ENCODE data around the gene PALM. TPM values are rescaled to one million over a fixed set of nuclear protein-coding genes. Genes with fewer than 3 reads are reported as not detected.

PALM gene
- total and polyA plus RNA-seq, 4 donors, result 16.2 to 45.7 (median 28.1) TPM

- Histone ChIP-seq H3K9ac (ENCODE audit: insufficient read depth in 1 of 2, low read length in 2 of 2) (no peak overlapping the region), H3K36me3 (ENCODE audit: control insufficient read depth in 4 of 4, insufficient read depth in 4 of 4, low read length in 4 of 4) (no peaks in the 10 kb centered on the region), H3K9me3 (ENCODE audit: control insufficient read depth in 4 of 4, insufficient read depth in 3 of 4, low read length in 3 of 4) (peaks cover 0 to 3% (median 0%) of the 10 kb centered on the region in 4 donors), H3K27ac (ENCODE audit: low read depth in 1 of 2, low read length in 1 of 2) (peak overlapping the region; percentile 79 to 80), H3K4me1 (ENCODE audit: control insufficient read depth in 5 of 5, insufficient read depth in 5 of 5, low read length in 5 of 5) (peaks cover 0 to 10% (median 0%) of the 10 kb centered on the region in 5 donors), H3K27me3 (ENCODE audit: control insufficient read depth in 3 of 3, insufficient read depth in 3 of 3, low read length in 2 of 3) (no peaks in the 10 kb centered on the region), H3K4me3 (peak overlapping the region; percentile 63)
- 28 to 47% methylated on average over 25 to 27 of the region's 27 CpGs for WGBS, 2 donors
- TF ChIP-seq CTCF (IDR thresholded peaks at IDR 0.05; ENCODE audit: control extremely low read depth, extremely low read depth), result no peak
- DNase-seq (peak in 1 of 3 donors; percentile 53), ATAC-seq (ENCODE audit: insufficient read depth, low FRiP score) (peak; percentile 34)
Observed at GRCh38 chr19:709965-710571, 1.3 kb downstream of the PALM start.

GRCh38 chr19:710767-711166, 2.0 kb downstream of the PALM start:
- Histone ChIP-seq H3K9ac (ENCODE audit: insufficient read depth in 1 of 2, low read length in 2 of 2) (no peak overlapping the region), H3K9me3 (ENCODE audit: control insufficient read depth in 4 of 4, insufficient read depth in 3 of 4, low read length in 3 of 4) (peaks cover 0 to 7% (median 3%) of the 10 kb centered on the region in 4 donors), H3K27ac (ENCODE audit: low read depth in 1 of 2, low read length in 1 of 2) (peak overlapping the region in 1 of 2 donors; percentile 54), H3K4me3 (no peak overlapping the region), H3K27me3 (ENCODE audit: control insufficient read depth in 3 of 3, insufficient read depth in 3 of 3, low read length in 2 of 3) (no peaks in the 10 kb centered on the region), H3K36me3 (ENCODE audit: control insufficient read depth in 4 of 4, insufficient read depth in 4 of 4, low read length in 4 of 4) (peaks cover 0 to 4% (median 0%) of the 10 kb centered on the region in 4 donors), H3K4me1 (ENCODE audit: control insufficient read depth in 5 of 5, insufficient read depth in 5 of 5, low read length in 5 of 5) (peaks cover 0 to 10% (median 0%) of the 10 kb centered on the region in 5 donors)
- ATAC-seq (ENCODE audit: insufficient read depth, low FRiP score) (no peak), DNase-seq (no peak)
- no peak for TF ChIP-seq CTCF (IDR thresholded peaks at IDR 0.05; ENCODE audit: control extremely low read depth, extremely low read depth)
- WGBS, 2 donors, result 54 to 69% methylated on average over 21 of the region's 21 CpGs

GRCh38 chr19:711254-711653, 2.5 kb downstream of the PALM start:
- Histone ChIP-seq H3K4me1 (ENCODE audit: control insufficient read depth in 5 of 5, insufficient read depth in 5 of 5, low read length in 5 of 5) (peaks cover 0 to 10% (median 0%) of the 10 kb centered on the region in 5 donors), H3K9me3 (ENCODE audit: control insufficient read depth in 4 of 4, insufficient read depth in 3 of 4, low read length in 3 of 4) (peaks cover 0 to 7% (median 3%) of the 10 kb centered on the region in 4 donors), H3K27me3 (ENCODE audit: control insufficient read depth in 3 of 3, insufficient read depth in 3 of 3, low read length in 2 of 3) (no peaks in the 10 kb centered on the region), H3K27ac (ENCODE audit: low read depth in 1 of 2, low read length in 1 of 2) (peak overlapping the region in 1 of 2 donors; percentile 54), H3K9ac (ENCODE audit: insufficient read depth in 1 of 2, low read length in 2 of 2) (no peak overlapping the region), H3K4me3 (no peak overlapping the region), H3K36me3 (ENCODE audit: control insufficient read depth in 4 of 4, insufficient read depth in 4 of 4, low read length in 4 of 4) (peaks cover 0 to 4% (median 0%) of the 10 kb centered on the region in 4 donors)
- no peak for DNase-seq
- TF ChIP-seq CTCF (IDR thresholded peaks at IDR 0.05; ENCODE audit: control extremely low read depth, extremely low read depth), result no peak
- 73 to 81% methylated on average over 8 of the region's 8 CpGs for WGBS, 2 donors
- ATAC-seq (ENCODE audit: insufficient read depth, low FRiP score), result no peak

Measured in lung (tissue), 12 donors.